GM12878 (cell line): ENCODE results near the gene KCNH6. TPM values are rescaled to one million over a fixed set of nuclear protein-coding genes. Genes with fewer than 3 reads are reported as not detected.

Experiments
- ATAC-seq: fragments of 200-7000 bp; cut with Tn5 transposase; 3 replicates; pipeline ENCODE4 v1.9.1; 2020; ENCODE audit warnings: mild to moderate bottlenecking, moderate library complexity
- Bru-seq: library from RNA; stranded (reverse); fragments of 400-500 nt; gene quantifications from one replicate; lab custom pipeline; 2021; lab: Mats Ljungman, UMichigan
- BruChase-seq, 2 experiments: library from RNA; stranded (reverse); fragments of 400-500 nt; gene quantifications; one replicate each; lab custom pipeline; 2021; lab: Mats Ljungman, UMichigan
- BruUV-seq: library from RNA; stranded (reverse); fragments of 400-500 nt; replicated peaks from 2 replicates; lab custom pipeline; 2021; lab: Mats Ljungman, UMichigan
- CTCF ChIA-PET: fragments of 300-600 bp; sonication (Branson Sonifier 250); formaldehyde crosslinking; extraction: SDS; loops from one replicate; lab custom pipeline; 2021; ENCODE audit warnings: inconsistent platforms; lab: Yijun Ruan, JAX
- POLR2A ChIA-PET: fragments of 350-600 bp; formaldehyde crosslinking; extraction: SDS; loops from one replicate; lab custom pipeline; 2021; ENCODE audit warnings: inconsistent platforms; lab: Charles Lee
- RAD21 ChIA-PET: fragments of 300-600 bp; sonication (Branson Sonifier 250); formaldehyde crosslinking; loops from one replicate; lab custom pipeline; 2023; ENCODE audit warnings: antibody characterized with exemption; ENCODE audit not compliant: unreplicated experiment; lab: Charles Lee
- SMC1A ChIA-PET: fragments of 300-600 bp; sonication (Branson Sonifier 250); formaldehyde crosslinking; loops from one replicate; lab custom pipeline; 2023; ENCODE audit not compliant: unreplicated experiment, uncharacterized antibody; lab: Charles Lee
- DNase-seq: peaks from one replicate; pipeline ENCODE4 v3.0.0-alpha.2; 2011; ENCODE audit warnings: low read depth, low spot score
- FAIRE-seq: peaks from 3 replicates; lab custom pipeline; 2011; peaks lifted over from hg19 to GRCh38; lab: Jason Lieb, UNC
- H2AFZ ChIP-seq: 2 replicates; pipeline ENCODE4 v1.6.0; 2011; ENCODE audit warnings: low read depth, low read length, control low read depth; ENCODE audit not compliant: control insufficient read depth
- H3K27ac ChIP-seq: 2 replicates; pipeline ENCODE4 v1.5.1; 2011; ENCODE audit warnings: control low read depth; ENCODE audit not compliant: control insufficient read depth, insufficient read depth
- H3K27me3 ChIP-seq, 2 experiments: replicated peaks in 1 of 2; 2 replicates each; pipeline versions ENCODE4 v1.6.0 to v1.6.1; 2011; ENCODE audit warnings: low read length in 1 of 2; ENCODE audit not compliant: control insufficient read depth in 2 of 2, insufficient read depth in 2 of 2
- H3K36me3 ChIP-seq, 2 experiments: 2 replicates each; pipeline ENCODE4 v1.5.1; 2011; ENCODE audit warnings: low read length in 1 of 2; ENCODE audit not compliant: control insufficient read depth in 2 of 2, insufficient read depth in 2 of 2
- H3K4me1 ChIP-seq: 2 replicates; pipeline ENCODE4 v1.6.1; 2011; ENCODE audit warnings: mild to moderate bottlenecking, low read length, moderate library complexity, mixed read lengths; ENCODE audit not compliant: control insufficient read depth, insufficient read depth
- H3K4me2 ChIP-seq: 2 replicates; pipeline ENCODE4 v1.6.0; 2011; ENCODE audit warnings: control low read depth; ENCODE audit not compliant: control insufficient read depth, insufficient read depth
- H3K4me3 ChIP-seq: fragments of 200-600 bp; sonication (generic); 2 replicates; pipeline ENCODE4 v1.5.1; 2016
- H3K79me2 ChIP-seq: 2 replicates; pipeline ENCODE4 v1.6.0; 2011; ENCODE audit warnings: low read length; ENCODE audit not compliant: control insufficient read depth, insufficient read depth
- H3K9ac ChIP-seq: 2 replicates; pipeline ENCODE4 v1.8.0; 2011; ENCODE audit warnings: low read length, control low read depth, mixed read lengths; ENCODE audit not compliant: control insufficient read depth, insufficient read depth
- H3K9me3 ChIP-seq: replicated peaks from 3 replicates; pipeline ENCODE4 v1.5.1; 2011; ENCODE audit warnings: mild to moderate bottlenecking, low read length; ENCODE audit not compliant: control insufficient read depth, insufficient read depth
- H4K20me1 ChIP-seq: 2 replicates; pipeline ENCODE4 v1.6.0; 2011; ENCODE audit not compliant: control insufficient read depth, insufficient read depth
- FOXM1 ChIP-seq: IDR thresholded peaks from 2 replicates; pipeline ENCODE4 v1.6.1; 2012; ENCODE audit warnings: low read depth, mild to moderate bottlenecking, inconsistent platforms, low read length, moderate library complexity
- WGBS: methylation state at CpG from one replicate; pipeline ENCODE4 v1.1.6; 2016; ENCODE audit warnings: low lambda C conversion rate; ENCODE audit not compliant: insufficient replicate concordance, insufficient coverage; ENCODE audit errors: missing lambda C conversion rate; 5-methylcytosine and 5-hydroxymethylcytosine counted together
- in situ Hi-C: fragments of 300-500 bp; cut with MboI; formaldehyde crosslinking; loops from 9 replicates; pipeline ENCODE4 v1.14.3; 2018; ENCODE audit warnings: mixed read lengths
- intact Hi-C: fragments of 100-400 bp; cut with micrococcal nuclease; formaldehyde crosslinking; loops from one replicate; pipeline ENCODE4 v1.14.2; 2022; ENCODE audit not compliant: unreplicated experiment
- long read RNA-seq, 2 experiments: library from polyadenylated mRNA; unstranded; transcript quantifications; one replicate each; pipeline ENCODE4 v2.0.0, GENCODE V29; 2019 to 2020
- polyA minus RNA-seq, 3 experiments: library from RNA; depleted of rRNA, polyadenylated mRNA; stranded (reverse); fragments of >200 nt; gene quantifications; 2 replicates each; pipeline ENCODE4 v1.2.3, GENCODE V29; 2011
- polyA plus RNA-seq, 11 experiments: library from polyadenylated mRNA; depleted of rRNA in 4 of 11; unstranded in 6 of 11; stranded (reverse) in 5 of 11; fragments of >200 nt; fragmentation: Nextera tagmentation in 4 of 11; fragmentation: Illumina TruSeq in 1 of 11; extraction: Ambion mirVana in 4 of 11; extraction: Trizol in 1 of 11; gene quantifications; 1 replicate in 1 of 11; 2 replicates in 10 of 11; pipeline versions ENCODE4 v1.2.1 to v1.2.3, GENCODE V29; 2011 to 2016; ENCODE audit warnings: inconsistent platforms in 2 of 11, missing spikeins in 2 of 11, low read depth in 1 of 11
- total RNA-seq, 4 experiments: library from RNA; depleted of rRNA in 3 of 4; stranded (reverse); fragments of >200 nt in 3 of 4; fragmentation: Illumina TruSeq in 1 of 4; extraction: Trizol in 1 of 4; gene quantifications; 2 replicates each; pipeline versions ENCODE4 v1.2.1 to v1.2.3, GENCODE V29; 2013 to 2021

Gene KCNH6, protein sequence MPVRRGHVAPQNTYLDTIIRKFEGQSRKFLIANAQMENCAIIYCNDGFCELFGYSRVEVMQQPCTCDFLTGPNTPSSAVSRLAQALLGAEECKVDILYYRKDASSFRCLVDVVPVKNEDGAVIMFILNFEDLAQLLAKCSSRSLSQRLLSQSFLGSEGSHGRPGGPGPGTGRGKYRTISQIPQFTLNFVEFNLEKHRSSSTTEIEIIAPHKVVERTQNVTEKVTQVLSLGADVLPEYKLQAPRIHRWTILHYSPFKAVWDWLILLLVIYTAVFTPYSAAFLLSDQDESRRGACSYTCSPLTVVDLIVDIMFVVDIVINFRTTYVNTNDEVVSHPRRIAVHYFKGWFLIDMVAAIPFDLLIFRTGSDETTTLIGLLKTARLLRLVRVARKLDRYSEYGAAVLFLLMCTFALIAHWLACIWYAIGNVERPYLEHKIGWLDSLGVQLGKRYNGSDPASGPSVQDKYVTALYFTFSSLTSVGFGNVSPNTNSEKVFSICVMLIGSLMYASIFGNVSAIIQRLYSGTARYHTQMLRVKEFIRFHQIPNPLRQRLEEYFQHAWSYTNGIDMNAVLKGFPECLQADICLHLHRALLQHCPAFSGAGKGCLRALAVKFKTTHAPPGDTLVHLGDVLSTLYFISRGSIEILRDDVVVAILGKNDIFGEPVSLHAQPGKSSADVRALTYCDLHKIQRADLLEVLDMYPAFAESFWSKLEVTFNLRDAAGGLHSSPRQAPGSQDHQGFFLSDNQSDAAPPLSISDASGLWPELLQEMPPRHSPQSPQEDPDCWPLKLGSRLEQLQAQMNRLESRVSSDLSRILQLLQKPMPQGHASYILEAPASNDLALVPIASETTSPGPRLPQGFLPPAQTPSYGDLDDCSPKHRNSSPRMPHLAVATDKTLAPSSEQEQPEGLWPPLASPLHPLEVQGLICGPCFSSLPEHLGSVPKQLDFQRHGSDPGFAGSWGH
- not detected in 2 replicates for total RNA-seq (2013; cell fraction: nucleolus; rRNA removed)
- not detected in 2 replicates for total RNA-seq (2014; rRNA removed)
- not detected in 2 replicates for total RNA-seq (2014; rRNA removed; fragmentation: Illumina TruSeq; extraction: Trizol)
- not detected in 2 replicates for total RNA-seq (2021)
- polyA plus RNA-seq (2011; ENCODE audit: low read depth): not detected
- not detected in 2 replicates for polyA plus RNA-seq (2011; rRNA removed)
- polyA plus RNA-seq (2011; cell fraction: cytosol; rRNA removed): not detected in 2 replicates
- not detected in 2 replicates for polyA plus RNA-seq (2011; cell fraction: nucleus; rRNA removed)
- polyA plus RNA-seq (2012): not detected in 2 replicates
- polyA plus RNA-seq (2014; fragmentation: Illumina TruSeq; extraction: Trizol): not detected in 2 replicates
- not detected for polyA plus RNA-seq (2014; fragmentation: Nextera tagmentation; extraction: Ambion mirVana)
- polyA plus RNA-seq (2014; rRNA removed): not detected in 2 replicates
- polyA plus RNA-seq (2016; fragmentation: Nextera tagmentation; extraction: Ambion mirVana): not detected
- polyA minus RNA-seq (2011; rRNA and poly(A)+ RNA removed): not detected in 2 replicates
- not detected in 2 replicates for polyA minus RNA-seq (2011; cell fraction: cytosol; rRNA and poly(A)+ RNA removed)
- polyA minus RNA-seq (2011; cell fraction: nucleus; rRNA and poly(A)+ RNA removed): not detected in 2 replicates
- Bru-seq, nascent RNA: not detected
- BruChase-seq, experiment 1, labeled RNA remaining after a 6-hour chase: not detected
- BruChase-seq, experiment 2, labeled RNA remaining after a 2-hour chase: not detected
- long read RNA-seq, experiment 1: 0 reads
- long read RNA-seq, experiment 2: 0 reads

DNA sequence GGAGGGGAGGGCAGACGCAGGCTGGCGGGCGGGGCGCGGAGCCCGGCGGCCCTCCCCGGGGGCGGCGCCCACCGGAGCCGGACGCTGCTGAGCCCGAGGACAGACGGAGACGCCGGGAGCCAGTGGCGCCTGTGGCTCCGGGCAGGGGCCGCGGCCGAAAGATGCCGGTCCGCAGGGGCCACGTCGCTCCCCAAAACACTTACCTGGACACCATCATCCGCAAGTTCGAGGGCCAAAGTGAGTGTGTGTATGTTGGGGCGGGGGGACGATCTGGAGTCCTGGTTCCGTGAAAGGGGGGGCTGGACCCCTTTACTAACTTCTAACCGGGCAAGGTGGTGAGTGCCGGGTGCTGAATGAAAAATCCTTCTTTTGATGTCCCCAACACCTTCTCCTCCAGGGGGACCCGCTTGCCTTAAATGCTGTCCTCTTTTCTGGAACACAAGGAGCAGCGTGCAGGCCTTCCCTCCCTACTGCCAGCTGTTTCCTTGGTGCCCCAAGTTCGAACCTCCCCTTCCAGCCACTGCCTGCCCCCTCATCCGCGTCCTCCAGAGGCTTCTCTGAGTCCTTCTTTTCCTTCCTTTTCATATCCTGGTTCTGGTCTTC lies at the start of gene KCNH6:
KCNH6 (plus strand) TSS at position 106 of the 603 bp plus-strand sequence; CDS start at position 162, 56 bp downstream.
- Histone ChIP-seq H3K27me3 (no peaks in the 10 kb centered on the region), H4K20me1 (no peaks in the 10 kb centered on the region), H3K79me2 (no peaks in the 10 kb centered on the region), H3K4me1 (no peaks in the 10 kb centered on the region), H3K9ac (no peak within 1 kb of the TSS), H3K27ac (no peak within 1 kb of the TSS), H3K4me2 (no peak within 1 kb of the TSS), H3K9me3 (no peaks in the 10 kb centered on the region), H3K36me3 (no peaks in the 10 kb centered on the region), H3K4me3 (no peak within 1 kb of the TSS), H2AFZ (no peak within 1 kb of the TSS)
- no peak; the same call in 2 of the 3 replicates for ATAC-seq
- intact Hi-C loops (no loop called here), in situ Hi-C loops (no loop called here)
- SMC1A ChIA-PET: no interaction called here
- POLR2A ChIA-PET: no interaction called here
- CTCF ChIA-PET: no interaction called here
- WGBS: 4% methylated on average over 34 of the region's 38 CpGs
- no peak for FAIRE-seq
- no peak for DNase-seq
- BruUV-seq: no TSS peak
- no peak for TF ChIP-seq FOXM1
- RAD21 ChIA-PET: no interaction called here
